Activated T-cell treated with anti-CD3 and anti-CD28 coated beads, Interleukin-2, amount 50 U/mL, for 48 hours (primary cell): Measurements from ENCODE around the gene ACAD8.

Source experiments
- DNase-seq, 2 experiments: peaks; one replicate each; pipeline ENCODE4 v3.0.0-alpha.2; 2020

The ACAD8 gene

GRCh38 chr11:134292661-134293060 is 39.3 kb downstream of the ACAD8 start:
- no peak for DNase-seq

DNA sequence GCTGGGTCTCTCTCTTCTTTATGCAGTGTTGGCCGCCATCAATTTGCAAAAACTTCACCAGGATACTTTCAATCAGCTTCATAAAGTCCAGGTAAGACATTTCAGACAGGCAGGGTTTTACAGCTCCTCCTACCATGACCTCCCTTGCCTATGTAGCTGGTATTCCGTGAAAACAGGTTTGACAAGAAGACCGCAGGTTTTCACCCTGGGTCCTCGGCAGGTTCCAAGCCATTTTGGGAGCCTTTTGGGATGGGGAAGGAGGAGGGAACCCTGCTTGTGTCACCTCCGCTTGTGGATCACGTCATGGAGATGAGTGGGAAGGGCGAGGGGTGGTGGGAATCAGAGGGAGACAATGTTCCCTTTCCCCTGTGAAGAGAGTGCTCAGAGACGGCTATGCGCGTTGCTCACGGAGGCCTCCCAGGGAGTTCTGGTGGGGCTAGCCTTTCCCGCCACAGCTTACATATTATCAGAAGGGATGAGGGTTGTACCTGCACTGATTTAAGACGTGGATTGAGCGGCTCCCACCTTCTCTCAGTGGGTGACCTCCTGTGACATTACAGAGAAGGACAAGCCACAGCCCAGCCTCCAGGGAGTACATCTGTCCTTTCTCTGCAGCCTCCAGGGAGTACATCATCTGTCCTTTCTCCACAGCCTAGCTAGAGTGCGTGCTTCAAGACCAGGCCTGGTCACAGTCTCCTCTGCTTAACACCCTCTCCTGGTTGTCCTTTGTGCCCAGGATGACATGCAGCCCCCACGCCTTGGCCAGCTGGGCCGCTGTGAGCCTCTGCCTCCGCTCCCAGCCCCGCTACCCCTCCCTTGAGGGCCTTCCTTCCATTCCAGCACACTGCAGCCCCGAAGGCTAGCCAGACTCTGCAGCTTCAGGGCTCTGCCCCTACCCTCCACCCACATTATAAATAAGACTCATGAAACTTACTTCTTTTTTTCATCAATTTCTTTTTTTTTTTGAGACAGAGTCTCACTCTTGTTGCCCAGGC is 40.0 kb downstream of the ACAD8 start:
- DNase-seq, result no peak

DNA sequence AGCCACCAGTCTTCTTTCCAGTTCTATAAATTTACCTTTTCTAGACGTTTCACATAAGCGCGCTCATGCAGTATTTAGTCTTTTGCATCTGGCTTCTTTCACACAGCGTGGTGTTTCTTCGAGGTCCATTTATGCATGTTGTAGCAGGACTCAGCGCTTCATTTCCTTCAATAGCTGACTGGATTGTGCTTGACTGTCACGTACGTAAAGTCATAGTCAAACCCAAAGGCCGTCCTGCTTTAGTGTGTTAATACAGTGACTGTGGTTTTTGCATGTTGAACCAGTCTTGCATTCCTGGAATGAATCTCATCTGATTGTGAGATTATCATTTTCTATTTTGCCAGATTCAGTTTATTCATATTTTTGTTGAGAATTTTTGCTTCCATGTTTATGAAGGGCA is 41.3 kb downstream of the ACAD8 start:
- no peak for DNase-seq

DNA sequence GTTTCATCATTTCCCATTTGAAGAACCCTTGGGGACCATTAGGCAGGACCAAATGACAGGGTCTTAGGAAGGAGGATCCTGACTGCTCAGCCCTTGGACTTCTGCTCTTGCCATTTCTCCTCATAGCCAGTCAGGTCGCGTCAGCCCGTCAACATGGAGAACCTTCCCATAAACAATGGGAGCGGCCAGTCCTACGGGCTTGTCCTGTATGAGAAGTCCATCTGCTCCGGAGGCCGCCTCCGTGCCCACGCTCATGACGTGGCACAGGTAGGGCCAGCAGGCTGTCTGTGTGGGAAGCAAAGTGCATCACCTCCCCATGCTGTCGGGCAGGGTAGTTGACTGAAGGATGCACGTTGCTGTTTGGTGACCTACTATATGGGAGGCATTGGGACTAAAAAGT is 58.9 kb downstream of the ACAD8 start:
- no peak for DNase-seq

- DNase-seq, result no peak
Observed at GRCh38 chr11:134312807-134313206, 59.4 kb downstream of the ACAD8 start.

- no peak for DNase-seq
Observed at GRCh38 chr11:134313379-134313778, 60.0 kb downstream of the ACAD8 start.

- DNase-seq, result no peak
Observed at GRCh38 chr11:134313821-134314607, 60.6 kb downstream of the ACAD8 start.
